T47D (cell line): ENCODE results near the gene NKX6-2.
"Not testable (repeated sequence)": the region's sequence is repeated elsewhere in the genome, so short reads cannot be mapped to it uniquely, and the experiment has no call there.

Experiments used
- DNase-seq, 2 experiments: peaks; one replicate each; pipeline versions ENCODE4 v3.0.0 to v3.0.0-alpha.2; 2011 to 2012; ENCODE audit warnings: low read depth in 1 of 2, low spot score in 1 of 2
- JUND ChIP-seq: IDR thresholded peaks from 2 replicates; pipeline ENCODE4 v1.6.1; 2012; ENCODE audit warnings: low read depth
- in situ Hi-C: cut with HindIII; loops from 2 replicates; pipeline ENCODE4 v1.10.0; 2016; ENCODE audit warnings: low sequenced_read_pairs, low pct_unique_long_range_greater_than_20kb

Gene NKX6-2

DNA sequence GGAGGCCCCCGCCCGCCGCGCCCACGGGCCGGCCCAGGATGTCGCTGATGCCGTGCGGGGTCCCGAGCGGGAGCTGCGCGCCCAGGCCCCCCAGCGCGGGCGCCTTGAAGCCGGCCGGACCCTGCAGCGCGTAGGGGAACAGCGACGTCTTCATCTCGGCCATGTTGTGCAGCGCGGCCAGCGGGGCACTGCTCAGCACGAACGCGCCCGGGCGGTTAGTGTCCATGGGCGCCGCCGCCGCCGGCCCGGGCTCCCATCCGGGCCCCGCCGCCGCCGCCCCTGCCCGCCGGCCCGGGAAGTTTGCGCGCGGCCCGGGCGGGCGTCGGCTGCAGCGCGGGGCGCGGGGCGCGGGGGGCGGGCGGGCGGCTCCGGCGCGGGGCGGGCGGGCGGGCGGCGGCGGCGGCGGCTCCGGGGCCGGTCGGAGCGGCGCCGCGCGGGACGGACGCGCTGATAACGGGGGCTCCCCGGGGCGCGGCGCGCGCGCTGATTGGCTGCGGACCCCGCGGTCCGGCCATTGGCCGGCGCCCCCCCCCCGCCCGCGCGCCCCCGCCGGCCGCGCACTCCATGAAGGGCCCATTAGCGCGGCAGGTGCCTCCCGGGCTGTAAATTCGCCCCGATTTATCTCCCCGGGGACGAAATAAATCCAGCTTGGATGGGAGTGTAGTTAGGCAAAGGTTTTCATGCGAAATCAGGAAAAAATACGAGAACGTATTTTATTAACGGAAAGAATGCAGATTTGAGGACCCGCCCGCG is at the start of gene NKX6-2:
NKX6-2 (minus strand) TSS at position 425 of the 753 bp plus-strand sequence; CDS start at position 226, 199 bp downstream.
- in situ Hi-C loops = no loop called here
- no peak for DNase-seq
- TF ChIP-seq JUND = no peak

DNA sequence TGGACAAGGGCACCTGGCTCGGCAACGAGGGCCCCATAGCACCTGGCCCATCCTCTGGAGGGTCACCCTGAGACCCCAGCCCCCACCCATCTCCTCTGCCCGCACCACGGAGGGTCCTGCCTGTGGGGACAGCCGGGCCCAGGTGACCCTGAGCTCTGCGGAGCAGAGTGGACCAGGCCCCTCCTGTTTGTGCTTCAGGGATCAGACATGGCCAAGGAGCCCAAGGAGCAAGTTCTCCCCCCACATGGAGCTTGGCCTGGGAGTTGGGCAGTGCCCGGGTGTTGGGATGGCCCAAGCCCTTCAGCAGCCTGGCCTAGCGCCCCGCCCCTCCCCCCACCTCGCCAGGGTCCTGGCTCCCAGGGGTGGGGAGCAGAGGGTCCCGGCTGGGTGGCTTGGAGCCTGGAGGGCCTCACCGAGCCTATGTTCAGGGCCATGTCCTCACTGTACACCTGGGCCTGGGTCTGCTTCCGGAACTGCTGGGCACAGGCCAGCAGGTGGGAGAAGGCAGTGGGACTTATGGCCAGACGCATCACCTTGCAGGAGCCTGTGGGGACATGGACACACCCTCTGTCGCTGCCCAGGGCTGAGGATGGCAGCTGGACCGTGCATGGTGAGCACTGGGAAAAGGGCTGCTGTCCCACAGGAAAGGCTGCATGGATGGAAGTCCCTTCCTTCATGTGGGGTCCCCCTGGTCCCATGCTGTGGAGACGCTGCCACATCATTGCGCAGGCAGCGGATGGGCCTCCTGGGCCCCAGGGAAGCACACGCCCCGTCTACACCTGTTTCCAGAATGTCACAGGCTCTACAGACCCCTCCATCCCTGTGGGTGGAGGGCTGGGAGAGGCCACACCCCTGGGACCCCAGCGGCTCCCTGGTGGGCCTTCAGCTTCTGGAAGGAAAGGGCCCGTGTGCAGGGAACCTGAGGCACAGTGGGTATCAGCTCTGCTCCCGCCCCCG is 49.2 kb upstream of the NKX6-2 start:
- TF ChIP-seq JUND = no peak
- in situ Hi-C loops = no loop called here
- DNase-seq = no peak

DNA sequence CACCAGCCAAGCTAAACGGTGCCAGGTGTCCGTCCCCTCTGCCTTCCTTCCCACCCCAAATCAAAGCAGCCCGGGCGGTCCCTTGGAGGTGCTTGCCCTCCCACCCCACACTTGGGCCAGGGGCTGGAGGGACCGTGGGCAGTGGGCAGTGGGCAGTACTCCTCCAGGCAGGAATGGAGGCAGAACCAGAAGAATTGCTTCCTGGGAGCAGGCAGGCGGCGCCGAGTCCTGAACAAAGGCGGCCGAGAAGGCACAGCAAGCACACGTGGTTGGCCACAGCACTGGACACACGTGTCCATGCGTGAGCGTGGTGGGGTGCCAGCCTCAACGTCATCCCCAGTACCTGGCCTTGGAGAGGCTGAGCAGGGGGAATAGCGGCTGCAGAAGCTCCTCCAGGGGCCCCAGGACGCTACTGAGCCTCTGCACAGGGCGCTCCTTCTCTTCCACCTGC is 48.4 kb upstream of the NKX6-2 start:
- in situ Hi-C loops = no loop called here
- no peak for DNase-seq
- TF ChIP-seq JUND = no peak

DNA sequence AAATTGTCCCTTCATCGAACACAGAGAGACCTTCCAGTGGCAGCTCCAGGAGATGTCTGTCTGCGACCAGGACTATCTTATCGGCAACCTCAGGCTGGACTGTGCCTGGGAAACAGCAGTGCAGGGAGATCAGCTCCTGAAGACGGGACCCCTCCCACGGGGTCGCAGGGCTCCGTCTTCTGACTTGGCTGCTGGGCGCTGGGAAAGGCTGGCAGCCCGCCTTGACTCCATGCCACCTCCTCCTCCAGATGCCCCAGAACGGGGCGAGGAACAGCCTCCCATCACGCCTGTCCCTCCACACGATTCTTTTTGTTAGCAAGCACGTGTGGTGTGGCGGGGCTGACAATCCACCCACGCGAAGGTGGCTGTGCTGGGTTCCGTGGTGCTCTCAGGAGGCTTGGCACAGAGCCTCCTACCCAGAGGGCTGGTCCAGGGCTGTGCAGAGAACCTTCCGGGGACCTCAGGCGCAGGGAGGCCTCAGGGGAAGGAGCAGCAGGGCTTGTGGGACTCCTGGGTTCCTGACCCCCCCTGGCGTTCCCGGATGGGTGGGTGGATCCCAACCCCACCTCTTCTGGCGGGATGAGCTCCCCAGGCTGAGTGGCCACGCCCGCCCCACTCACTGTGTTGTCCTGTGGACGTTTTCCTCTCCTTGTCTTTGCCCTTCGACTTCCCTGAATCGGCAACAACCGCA is 47.6 kb upstream of the NKX6-2 start:
- in situ Hi-C loops = no loop called here
- TF ChIP-seq JUND = no peak

DNA sequence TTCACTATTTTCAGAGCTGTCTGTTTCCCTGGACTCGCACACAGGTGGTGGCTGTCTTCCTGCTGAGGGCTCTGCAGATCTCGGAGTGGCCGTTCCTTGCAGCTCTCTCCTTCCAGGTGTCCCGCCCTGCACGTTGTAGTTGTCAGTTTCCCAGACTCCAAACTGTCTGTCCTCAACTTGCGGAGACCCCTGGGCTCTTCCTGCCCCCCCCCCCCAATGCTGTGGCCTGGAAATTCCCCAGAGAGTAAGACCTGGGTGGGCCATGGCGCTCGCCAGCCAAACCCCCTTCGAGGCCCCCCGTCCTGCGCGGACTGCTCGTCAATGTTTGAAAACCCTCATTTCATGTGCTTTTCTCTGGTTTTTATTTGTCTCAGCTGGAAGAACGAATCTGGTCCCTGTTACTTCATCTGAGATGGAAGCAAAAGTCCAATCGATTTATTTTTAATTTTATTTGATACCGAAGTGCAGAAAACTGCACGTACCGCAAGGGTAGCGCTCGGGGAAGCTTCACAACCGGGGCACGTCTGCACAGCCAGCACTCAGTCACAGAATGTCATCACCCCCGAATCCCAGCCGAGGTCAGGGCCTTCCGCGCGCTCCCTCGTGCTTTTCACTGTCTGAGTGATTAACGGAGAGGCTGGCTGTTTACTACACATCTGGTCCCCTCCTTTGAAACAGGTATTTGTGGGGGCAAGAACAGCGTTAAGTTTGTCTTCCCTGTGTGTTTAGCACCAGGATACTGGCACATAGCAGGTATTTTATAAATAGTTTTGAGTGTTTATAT is 46.4 kb upstream of the NKX6-2 start:
- DNase-seq = no peak
- TF ChIP-seq JUND = no peak
- in situ Hi-C loops = no loop called here

More for the DNA sequence above, 47.6 kb upstream of the NKX6-2 start:
- DNase-seq = no peak

DNA sequence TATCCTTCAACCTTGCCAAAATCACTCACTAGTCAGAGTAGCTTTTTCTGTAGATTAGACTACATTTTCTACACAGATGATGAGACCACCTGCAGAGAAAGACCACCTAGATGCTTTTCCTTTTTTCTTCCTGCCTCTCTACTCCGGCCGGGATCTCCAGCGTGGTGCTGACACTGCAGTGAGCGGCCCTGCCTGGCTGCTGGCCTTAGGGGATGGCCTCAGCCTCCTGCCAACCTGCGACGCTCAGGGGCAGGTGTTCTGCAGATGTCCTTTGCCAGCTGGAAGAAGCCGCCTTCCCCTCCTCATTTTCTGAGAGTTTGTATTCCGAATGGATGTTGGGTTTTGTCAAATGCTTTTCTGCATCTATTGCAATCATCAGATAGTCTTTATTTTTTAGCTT is 43.5 kb upstream of the NKX6-2 start:
- in situ Hi-C loops = no loop called here

DNA sequence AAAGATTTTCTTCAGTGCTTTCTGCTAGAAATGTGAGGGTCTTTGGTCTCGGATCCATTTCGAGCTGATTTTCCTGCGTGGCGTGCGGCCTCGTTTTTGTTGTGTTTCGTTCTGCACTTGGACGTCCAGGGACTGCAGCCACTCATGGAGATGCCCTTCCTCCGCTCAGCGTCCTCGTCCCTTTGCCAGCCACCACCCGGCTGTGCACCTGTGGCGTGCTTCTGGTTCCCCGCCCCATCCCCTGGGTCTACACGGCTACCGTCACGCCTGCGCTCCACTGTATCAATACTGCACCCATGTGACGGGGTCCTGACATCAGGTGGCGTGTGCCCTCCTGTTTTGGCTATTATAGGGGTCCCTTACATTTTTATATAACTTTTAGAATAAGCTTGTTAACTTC is 42.7 kb upstream of the NKX6-2 start:
- TF ChIP-seq JUND = no peak
- in situ Hi-C loops = no loop called here
- no peak for DNase-seq

More for the DNA sequence above, 43.5 kb upstream of the NKX6-2 start:
- TF ChIP-seq JUND = no peak
- DNase-seq = no peak

DNA sequence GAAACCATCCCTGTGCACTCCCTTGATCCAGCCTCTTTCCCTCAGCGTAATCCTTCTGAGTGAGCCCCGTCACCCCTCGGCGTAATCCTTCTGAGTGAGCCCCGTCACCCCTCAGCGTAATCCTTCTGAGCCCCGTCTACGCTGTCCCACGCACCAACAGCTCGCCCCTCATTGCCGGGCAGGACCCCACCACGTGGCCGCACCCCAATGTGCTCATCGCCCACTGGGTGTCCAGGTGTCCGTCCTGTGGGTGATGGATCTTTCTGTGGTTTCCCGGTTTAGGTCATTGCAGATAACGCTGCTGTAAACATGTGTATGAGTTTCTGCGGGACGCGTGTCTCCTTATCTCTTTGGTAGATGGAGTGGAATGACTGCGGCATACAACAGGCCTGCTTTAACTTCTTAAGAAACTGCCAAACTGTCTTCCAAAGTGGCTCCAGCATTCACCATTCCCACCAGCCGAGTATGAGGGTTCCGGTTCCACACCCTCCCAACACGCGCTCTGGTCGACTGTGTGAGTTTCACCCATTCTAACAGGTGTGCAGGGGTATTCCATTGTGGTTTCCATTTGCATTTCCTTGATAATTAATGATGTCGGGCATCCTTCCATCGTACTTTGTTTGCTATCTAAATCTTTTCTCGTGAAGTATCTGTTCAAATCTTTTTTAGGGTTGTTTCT is 42.1 kb upstream of the NKX6-2 start:
- no peak for TF ChIP-seq JUND
- no peak for DNase-seq
- in situ Hi-C loops = no loop called here

DNA sequence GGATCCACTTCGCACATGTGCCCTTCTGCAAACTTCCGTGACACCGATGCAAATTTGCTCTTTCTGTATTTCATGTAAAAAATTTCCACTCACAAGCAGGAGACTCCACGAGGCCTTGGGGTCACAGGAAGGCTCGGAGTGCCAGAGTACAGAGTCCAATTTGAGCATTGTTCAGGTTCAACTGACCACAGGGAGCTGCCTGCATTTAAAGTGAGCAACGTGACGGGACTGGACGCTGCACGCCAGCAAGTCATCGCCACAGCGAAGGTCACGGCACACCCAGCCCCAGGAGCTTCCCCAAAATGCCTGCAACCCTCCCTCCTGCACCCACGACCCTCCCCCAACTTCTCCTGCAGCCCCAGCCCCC is 41.5 kb upstream of the NKX6-2 start:
- in situ Hi-C loops = no loop called here
- DNase-seq = no peak

DNA sequence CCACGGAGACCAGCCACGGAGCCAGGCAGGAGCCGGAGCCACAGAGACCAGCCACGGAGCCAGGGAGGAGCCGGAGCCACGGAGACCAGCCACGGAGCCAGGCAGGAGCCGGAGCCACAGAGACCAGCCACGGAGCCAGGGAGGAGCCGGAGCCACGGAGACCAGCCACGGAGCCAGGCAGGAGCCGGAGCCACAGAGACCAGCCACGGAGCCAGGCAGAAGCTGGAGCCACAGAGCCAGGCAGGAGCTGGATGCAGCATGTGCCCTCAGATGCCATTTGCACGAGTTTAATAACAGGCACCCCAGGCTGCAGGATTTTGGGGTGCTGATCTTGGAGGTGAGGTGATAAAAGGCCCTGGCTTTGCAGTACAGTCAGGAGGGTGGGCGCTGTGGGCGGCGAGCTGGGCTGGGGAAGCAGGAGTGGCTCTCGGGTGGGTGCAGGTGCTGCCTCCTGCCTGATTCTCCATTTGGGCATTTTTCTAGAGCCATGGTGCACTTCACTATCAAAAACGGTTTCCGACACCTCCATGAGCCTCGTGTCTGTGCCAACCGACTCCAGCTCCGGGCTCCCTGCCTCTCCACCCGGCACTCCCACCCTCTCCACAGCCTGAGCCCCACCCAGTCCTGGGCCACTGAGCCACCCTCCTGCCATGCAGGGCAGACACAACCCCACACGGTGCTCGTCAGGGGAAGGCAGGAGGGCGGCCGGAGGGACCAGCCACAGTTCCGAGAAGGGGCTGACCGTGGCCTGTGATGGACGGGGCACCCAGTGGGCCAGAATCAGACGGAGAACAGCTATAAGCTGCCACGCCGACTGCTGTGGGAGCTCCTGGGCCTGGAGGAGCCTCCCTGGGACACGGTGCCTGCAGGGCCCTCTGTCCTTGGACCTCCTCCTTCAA is 40.8 kb upstream of the NKX6-2 start:
- TF ChIP-seq JUND = no peak
- in situ Hi-C loops = no loop called here
- DNase-seq = no peak

More for the DNA sequence above, 41.5 kb upstream of the NKX6-2 start:
- no peak for TF ChIP-seq JUND

DNA sequence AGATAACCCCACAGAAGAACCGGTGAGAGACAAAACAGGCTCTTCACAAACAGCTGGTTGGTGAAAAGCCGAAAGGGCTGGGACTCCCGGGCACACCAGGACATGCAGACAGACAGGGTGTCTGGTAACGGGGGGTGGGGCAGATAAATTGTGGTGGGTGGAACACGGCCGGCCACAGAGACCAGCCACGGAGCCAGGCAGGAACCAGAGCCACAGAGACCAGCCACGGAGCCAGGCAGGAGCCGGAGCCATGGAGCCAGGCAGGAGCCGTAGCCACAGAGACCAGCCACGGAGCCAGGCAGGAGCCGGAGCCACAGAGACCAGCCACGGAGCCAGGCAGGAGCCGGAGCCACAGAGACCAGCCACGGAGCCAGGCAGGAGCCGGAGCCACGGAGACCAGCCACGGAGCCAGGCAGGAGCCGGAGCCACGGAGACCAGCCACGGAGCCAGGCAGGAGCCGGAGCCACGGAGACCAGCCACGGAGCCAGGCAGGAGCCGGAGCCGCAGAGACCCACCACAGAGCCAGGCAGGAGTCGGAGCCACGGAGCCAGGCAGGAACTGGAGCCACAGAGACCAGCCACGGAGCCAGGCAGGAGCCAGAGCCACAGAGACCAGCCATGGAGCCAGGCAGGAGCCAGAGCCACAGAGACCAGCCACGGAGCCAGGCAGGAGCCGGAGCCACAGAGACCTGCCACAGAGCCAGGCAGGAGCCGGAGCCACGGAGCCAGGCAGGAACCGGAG is 40.0 kb upstream of the NKX6-2 start:
- in situ Hi-C loops, DNase-seq: not testable (repeated sequence)
